GM23248 (cell line): Measurements from ENCODE around the gene ACVR1. TPM values are rescaled to one million over a fixed set of nuclear protein-coding genes. Genes with fewer than 3 reads are reported as not detected.

Experiments used
- DNase-seq: peaks from one replicate; pipeline ENCODE4 v3.0.0-alpha.2; 2015
- H2AFZ ChIP-seq: fragments of 200-600 bp; sonication (generic); 2 replicates; pipeline ENCODE4 v1.6.1; 2016; ENCODE audit warnings: antibody characterized with exemption
- H3F3A ChIP-seq: fragments of 200-600 bp; sonication (generic); 2 replicates; pipeline ENCODE4 v1.6.1; 2016; ENCODE audit warnings: mild to moderate bottlenecking, antibody characterized with exemption, mixed run types; ENCODE audit not compliant: insufficient read depth
- H3K27ac ChIP-seq: fragments of 200-600 bp; sonication (generic); 2 replicates; pipeline ENCODE4 v1.5.1; 2016; ENCODE audit warnings: mild to moderate bottlenecking
- H3K27me3 ChIP-seq: fragments of 200-600 bp; sonication (generic); replicated peaks from 2 replicates; pipeline ENCODE4 v1.6.1; 2016; ENCODE audit warnings: mild to moderate bottlenecking; ENCODE audit not compliant: insufficient read depth
- H3K36me3 ChIP-seq: fragments of 200-600 bp; sonication (generic); 2 replicates; pipeline ENCODE4 v1.6.1; 2016; ENCODE audit warnings: low read depth, mild to moderate bottlenecking
- H3K4me1 ChIP-seq: fragments of 200-600 bp; sonication (generic); 2 replicates; pipeline ENCODE4 v1.6.1; 2016; ENCODE audit warnings: mild to moderate bottlenecking; ENCODE audit not compliant: insufficient read depth
- H3K4me2 ChIP-seq: fragments of 200-600 bp; sonication (generic); one replicate; pipeline ENCODE4 v1.6.1; 2016; ENCODE audit warnings: mild to moderate bottlenecking; ENCODE audit not compliant: unreplicated experiment
- H3K4me3 ChIP-seq: fragments of 200-600 bp; sonication (generic); 2 replicates; pipeline ENCODE4 v1.5.1; 2016; ENCODE audit warnings: mild to moderate bottlenecking
- H3K79me2 ChIP-seq: fragments of 200-600 bp; sonication (generic); 2 replicates; pipeline ENCODE4 v1.6.1; 2016; ENCODE audit warnings: mild to moderate bottlenecking; ENCODE audit not compliant: insufficient read depth
- H3K9ac ChIP-seq: fragments of 200-600 bp; sonication (generic); 2 replicates; pipeline ENCODE4 v1.6.1; 2016; ENCODE audit warnings: mild to moderate bottlenecking
- H3K9me2 ChIP-seq: fragments of 200-600 bp; sonication (generic); 2 replicates; pipeline ENCODE4 v1.6.1; 2016; ENCODE audit warnings: mixed run types, mild to moderate bottlenecking, moderate library complexity; ENCODE audit not compliant: insufficient read depth
- H3K9me3 ChIP-seq: fragments of 200-600 bp; sonication (generic); one replicate; pipeline ENCODE4 v1.6.1; 2017; ENCODE audit warnings: low read depth
- H4K20me1 ChIP-seq: fragments of 200-600 bp; sonication (generic); 2 replicates; pipeline ENCODE4 v1.6.0; 2016; ENCODE audit not compliant: insufficient read depth
- EZH2 ChIP-seq: fragments of 200-600 bp; sonication (generic); IDR thresholded peaks from 2 replicates; pipeline ENCODE4 v1.6.1; 2018; ENCODE audit warnings: antibody characterized with exemption, mild to moderate bottlenecking; ENCODE audit not compliant: insufficient read depth, poor library complexity, severe bottlenecking
- EZH2phosphoT487 ChIP-seq: fragments of 200-600 bp; sonication (generic); IDR thresholded peaks from 2 replicates; pipeline ENCODE4 v1.6.1; 2018; ENCODE audit warnings: antibody characterized with exemption, moderate library complexity, mild to moderate bottlenecking, low read depth; ENCODE audit not compliant: insufficient read depth
- WGBS, 2 experiments: methylation state at CpG; one replicate each; pipeline ENCODE4 v1.1.6; 2015 to 2017; ENCODE audit warnings: low lambda C conversion rate in 2 of 2, low coverage in 1 of 2; ENCODE audit errors: missing lambda C conversion rate in 2 of 2; 5-methylcytosine and 5-hydroxymethylcytosine counted together
- in situ Hi-C: fragments of 300-500 bp; cut with MboI; formaldehyde crosslinking; loops from 2 replicates; pipeline ENCODE4 v1.15.0; 2020
- polyA plus RNA-seq: library from polyadenylated mRNA; unstranded; fragments of >200 nt; fragmentation: Nextera tagmentation; extraction: Ambion mirVana; gene quantifications from 2 replicates; pipeline ENCODE4 v1.2.1, GENCODE V29; 2016
- small RNA-seq: library from RNA; depleted of rRNA; stranded (forward); fragments of <200 nt; gene quantifications from one replicate; pipeline ENCODE3, GENCODE V24; 2014; ENCODE audit warnings: low read depth, low replicate concordance
- total RNA-seq: library from RNA; depleted of rRNA; stranded (reverse); fragments of >200 nt; shearing (Covaris generic); gene quantifications from 2 replicates; pipeline ENCODE4 v1.2.3, GENCODE V29; 2014; rRNA removed

Gene ACVR1
- total and polyA plus RNA-seq, 2 experiments from 2014 or later, result 16.2 to 31.3 TPM

DNA sequence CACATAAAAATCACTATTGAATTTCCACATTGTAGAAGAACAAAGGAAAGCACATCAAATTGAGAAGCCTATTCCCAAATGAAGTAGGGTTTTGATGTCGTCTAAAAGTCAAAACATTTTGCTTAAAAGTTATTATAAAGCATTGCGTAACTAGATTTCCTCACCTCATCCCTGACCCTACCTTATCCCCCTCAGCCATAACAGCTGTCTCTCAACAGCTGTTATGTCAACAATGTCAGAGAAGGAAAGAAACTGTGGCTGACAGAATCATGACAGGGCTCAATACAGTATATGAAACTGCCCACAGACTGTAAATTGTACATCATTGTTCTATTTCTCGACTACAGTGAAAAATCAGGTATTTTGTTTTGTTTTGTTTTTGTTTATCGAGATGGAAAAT is 184.4 kb downstream of the ACVR1 start:
- WGBS, 2 experiments, result 97 to 99% methylated on average over 4 of the region's 4 CpGs
- Histone ChIP-seq H3K9me3 (no peaks in the 10 kb centered on the region), H3K36me3 (no peaks in the 10 kb centered on the region), H3K9me2 (no peaks in the 10 kb centered on the region), H3K27ac (no peak overlapping the region), H3K79me2 (no peaks in the 10 kb centered on the region), H4K20me1 (no peaks in the 10 kb centered on the region), H3K9ac (no peak overlapping the region), H3K4me1 (peaks cover 32% of the 10 kb centered on the region), H3F3A (peaks cover 29% of the 10 kb centered on the region), H3K27me3 (no peaks in the 10 kb centered on the region), H3K4me3 (no peak overlapping the region), H2AFZ (no peak overlapping the region), H3K4me2 (no peak overlapping the region)
- TF ChIP-seq EZH2phosphoT487 (no peak), EZH2 (no peak)
- no peak for DNase-seq
- in situ Hi-C loops, result no loop called here

DNA sequence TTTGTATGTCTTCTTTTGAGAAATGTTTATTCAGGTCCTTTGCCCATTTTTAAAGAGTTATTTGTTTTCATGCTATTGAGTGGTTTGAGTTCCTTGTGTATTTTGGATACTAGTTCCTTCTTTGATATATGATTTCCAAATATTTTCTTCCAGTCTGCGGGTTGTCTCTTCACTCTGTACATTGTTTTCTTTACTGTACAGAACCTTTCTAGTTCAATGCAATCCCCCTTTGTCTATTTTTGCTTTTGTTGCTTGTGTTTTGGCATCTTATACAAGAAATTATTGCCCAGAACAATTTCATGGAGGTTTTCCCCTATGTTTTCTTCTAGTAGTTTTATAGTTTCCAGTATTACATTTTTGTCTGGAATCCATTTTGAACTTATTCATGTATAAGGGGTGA is 185.0 kb downstream of the ACVR1 start:
- in situ Hi-C loops, result no loop called here
- H2AFZ ChIP-seq, result no peak overlapping the region
- no peaks in the 10 kb centered on the region for H3K9me2 ChIP-seq
- no peak overlapping the region for H3K4me2 ChIP-seq
- no peak for DNase-seq
- peaks cover 23% of the 10 kb centered on the region for H3F3A ChIP-seq
- WGBS, 2 experiments, result 96 to 100% methylated on average over 1 of the region's 1 CpG
- no peak overlapping the region for H3K9ac ChIP-seq
- TF ChIP-seq EZH2phosphoT487, result no peak
- TF ChIP-seq EZH2, result no peak
- H3K36me3 ChIP-seq, result no peaks in the 10 kb centered on the region
- no peak overlapping the region for H3K27ac ChIP-seq
- no peak overlapping the region for H3K4me3 ChIP-seq
- H4K20me1 ChIP-seq, result no peaks in the 10 kb centered on the region
- H3K9me3 ChIP-seq, result no peaks in the 10 kb centered on the region
- no peaks in the 10 kb centered on the region for H3K79me2 ChIP-seq
- H3K27me3 ChIP-seq, result no peaks in the 10 kb centered on the region
- H3K4me1 ChIP-seq, result peaks cover 26% of the 10 kb centered on the region

Small RNA genes lying within 50 kb of the gene (small RNA-seq; reads per million reads assigned to genes)
- gene RNU6-436P, result not detected

Other genes with a start within 250 kb of the ACVR1 start
- under 0.01 and 0.32 TPM in 2 replicates for gene ACVR1C, start 247.5 kb downstream of the ACVR1 start, total RNA-seq
- 0.05 TPM in 1 of 2 replicates, not detected in the other for gene ACVR1C, start 247.5 kb downstream of the ACVR1 start, polyA plus RNA-seq
- gene UPP2, start 225.5 kb upstream of the ACVR1 start, total RNA-seq, result not detected in 2 replicates
- gene UPP2, start 225.5 kb upstream of the ACVR1 start, polyA plus RNA-seq, result not detected in 2 replicates